ENCODE data around the gene ONECUT1.

ONECUT1 gene

DNA sequence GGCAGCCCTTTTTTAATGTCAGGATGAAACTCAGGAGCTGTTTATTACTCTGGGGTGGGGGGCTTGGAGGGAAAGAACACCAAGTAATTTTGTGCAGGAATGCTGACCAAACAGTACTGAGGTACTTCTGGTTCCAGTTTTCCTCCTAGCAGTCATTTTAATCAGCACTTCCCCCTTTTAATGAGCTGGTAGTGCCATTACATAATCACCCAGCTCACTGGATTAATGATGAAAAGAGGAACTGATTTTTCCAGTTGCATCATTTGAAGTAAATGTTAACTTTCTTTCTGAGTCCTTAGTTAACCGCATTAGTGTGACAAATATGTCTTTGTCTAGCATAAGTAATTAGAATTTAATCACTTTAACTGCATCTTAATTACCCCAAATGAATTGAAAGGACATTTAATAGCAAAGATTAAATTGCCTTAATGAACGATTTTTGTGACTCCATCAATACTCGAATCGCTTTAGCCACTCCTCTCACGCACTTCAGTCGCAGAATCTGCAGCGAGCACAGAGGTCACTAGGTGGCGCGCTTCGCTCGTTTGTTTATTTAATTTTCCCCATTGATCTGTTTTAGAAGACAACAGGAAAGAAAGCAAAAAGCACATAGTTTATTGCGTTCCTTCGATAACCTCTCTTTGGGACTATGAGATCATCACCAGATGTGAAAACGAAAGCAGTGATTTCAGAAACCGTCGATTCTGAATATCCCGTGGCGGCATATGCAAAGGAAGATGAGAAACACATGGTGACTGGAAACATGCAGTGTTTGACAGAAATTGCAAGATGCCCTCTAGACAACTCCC is 9.8 kb downstream of the ONECUT1 start:
- peak; percentile 69 for DNase-seq

GRCh38 chr15:52778457-52778856 is 11.7 kb downstream of the ONECUT1 start:
- DNase-seq = no peak

GRCh38 chr15:52772766-52773165 is 17.4 kb downstream of the ONECUT1 start:
- no peak for DNase-seq

DNA sequence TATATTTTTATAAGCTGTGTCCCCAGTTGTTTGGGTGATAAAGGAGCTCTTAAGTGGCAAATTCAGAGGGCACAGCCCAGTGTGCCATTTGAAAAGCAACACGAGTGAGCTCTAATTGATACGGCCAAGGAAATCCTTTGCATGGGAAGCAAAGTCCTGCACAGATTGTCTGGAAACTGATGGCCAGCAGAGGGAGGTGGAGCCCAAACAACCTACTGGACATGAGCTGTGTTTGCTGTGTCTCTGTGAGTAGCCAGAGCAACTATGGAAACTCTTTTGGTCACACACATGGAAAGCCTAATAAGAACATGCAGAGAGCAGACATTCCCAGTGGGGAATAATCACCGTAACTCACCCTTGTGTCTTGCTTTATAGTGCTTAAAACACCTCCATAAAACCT is 24.4 kb downstream of the ONECUT1 start:
- DNase-seq = no peak

GRCh38 chr15:52764731-52765130 is 25.4 kb downstream of the ONECUT1 start:
- no peak for DNase-seq

- DNase-seq = no peak
Observed at GRCh38 chr15:52762621-52763020, 27.5 kb downstream of the ONECUT1 start.

- DNase-seq = no peak
Observed at GRCh38 chr15:52760562-52760961, 29.6 kb downstream of the ONECUT1 start.

DNA sequence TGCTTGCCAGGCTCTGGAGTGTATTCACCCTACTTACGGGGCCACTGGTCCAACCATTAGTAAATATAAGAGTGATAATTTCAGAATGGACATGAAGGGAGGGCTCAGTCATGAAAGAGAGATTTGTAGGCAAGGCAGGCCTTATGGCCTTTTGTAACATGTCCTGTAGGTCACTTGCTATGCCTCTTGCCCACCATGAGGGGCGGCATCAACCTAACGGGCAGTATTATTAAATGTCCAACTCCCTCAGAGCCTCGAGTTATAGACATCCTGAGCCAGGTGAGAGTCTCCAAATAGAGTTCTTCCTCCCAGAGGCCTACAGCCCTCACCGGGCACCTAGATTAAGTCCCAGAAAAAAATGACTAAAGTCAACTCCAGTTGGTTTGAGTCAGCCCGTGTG is 30.2 kb downstream of the ONECUT1 start:
- DNase-seq = no peak

- no peak for DNase-seq
Observed at GRCh38 chr15:52757496-52757895, 32.6 kb downstream of the ONECUT1 start.

DNA sequence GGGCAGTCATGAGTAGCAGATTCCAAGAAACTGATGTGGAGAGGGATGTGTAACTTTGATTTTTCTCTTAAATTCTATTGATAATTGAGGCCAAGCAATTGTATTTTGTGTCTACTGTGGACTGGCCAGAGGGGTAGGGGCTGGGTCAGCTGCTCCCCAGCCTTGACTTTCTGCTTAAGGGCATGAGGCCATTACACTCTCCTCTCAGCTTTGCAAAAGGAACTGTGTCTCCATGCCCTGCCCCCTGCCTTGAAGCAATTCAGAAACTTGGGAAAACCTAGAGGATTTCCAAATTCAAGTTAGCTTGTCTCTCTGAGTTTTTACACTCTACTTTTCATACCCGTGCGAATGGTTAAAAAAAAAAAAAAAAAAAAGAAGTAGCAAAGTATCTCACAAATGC is 38.6 kb downstream of the ONECUT1 start:
- DNase-seq = no peak

GRCh38 chr15:52749258-52749657 is 40.9 kb downstream of the ONECUT1 start:
- DNase-seq = no peak

- no peak for DNase-seq
Observed at GRCh38 chr15:52746162-52746757, 43.9 kb downstream of the ONECUT1 start.

GRCh38 chr15:52745326-52746161 is 44.6 kb downstream of the ONECUT1 start:
- no peak for DNase-seq

- no peak for DNase-seq
Observed at GRCh38 chr15:52738311-52738710, 51.8 kb downstream of the ONECUT1 start.

DNA sequence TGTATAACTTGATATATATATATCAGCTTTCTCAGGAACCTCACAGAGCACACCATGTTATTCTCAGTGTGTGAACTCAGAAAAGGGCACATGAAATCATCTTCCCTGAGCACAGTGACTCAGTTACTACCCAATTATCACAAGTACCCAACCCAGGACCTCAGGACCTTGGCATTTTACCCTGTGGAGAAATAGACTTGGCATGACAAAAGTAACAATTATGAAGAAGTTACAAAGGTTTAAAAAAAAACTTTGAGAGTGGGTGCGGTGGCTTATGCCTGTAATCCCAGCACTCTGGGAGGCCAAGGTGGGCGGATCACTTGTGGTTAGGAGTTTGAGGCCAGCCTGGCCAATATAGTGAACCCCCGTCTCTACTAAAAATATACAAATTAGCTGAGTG is 52.4 kb downstream of the ONECUT1 start:
- DNase-seq = no peak

DNA sequence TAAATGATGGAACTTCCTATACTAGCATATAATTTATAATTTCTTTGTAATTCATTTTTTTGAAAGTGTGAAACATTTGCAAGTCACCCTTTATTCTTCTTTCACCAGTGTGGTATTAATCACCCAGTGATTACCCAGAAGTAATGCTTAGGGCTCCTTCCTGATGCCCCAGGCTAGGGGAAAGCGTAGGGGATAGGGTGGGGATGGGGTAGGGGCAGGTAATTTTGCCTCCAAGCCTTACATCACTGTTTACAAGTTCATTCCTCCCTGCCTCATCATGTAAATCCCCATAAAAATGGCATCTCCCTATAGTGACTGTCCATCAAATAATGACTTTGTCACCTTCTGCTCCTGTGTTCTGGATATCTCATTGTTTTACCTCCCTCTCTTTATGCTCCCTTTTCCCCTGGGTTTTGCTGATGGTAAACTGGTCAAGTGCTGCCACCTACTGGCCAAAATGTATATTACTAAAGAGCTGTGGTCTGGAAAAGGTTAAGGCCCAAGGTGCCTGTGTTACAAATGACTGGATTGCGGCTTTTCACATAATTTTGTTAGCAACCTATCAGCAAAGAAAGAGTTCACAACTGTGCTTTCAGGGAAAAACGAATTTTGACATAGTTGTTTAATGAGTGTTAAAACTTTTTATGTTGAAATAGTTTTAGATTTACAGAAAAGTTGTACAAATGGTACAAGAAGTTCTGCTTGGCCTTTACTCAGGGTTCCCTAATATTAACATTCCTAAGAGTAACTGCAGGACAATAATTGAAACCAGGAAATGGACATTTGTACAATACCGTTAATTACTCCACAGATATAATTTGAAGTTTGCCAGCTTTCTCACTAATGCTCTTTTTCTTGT is 54.7 kb downstream of the ONECUT1 start:
- peak; percentile 77 for DNase-seq

- no peak for DNase-seq
Observed at GRCh38 chr15:52734329-52734728, 55.8 kb downstream of the ONECUT1 start.

DNA sequence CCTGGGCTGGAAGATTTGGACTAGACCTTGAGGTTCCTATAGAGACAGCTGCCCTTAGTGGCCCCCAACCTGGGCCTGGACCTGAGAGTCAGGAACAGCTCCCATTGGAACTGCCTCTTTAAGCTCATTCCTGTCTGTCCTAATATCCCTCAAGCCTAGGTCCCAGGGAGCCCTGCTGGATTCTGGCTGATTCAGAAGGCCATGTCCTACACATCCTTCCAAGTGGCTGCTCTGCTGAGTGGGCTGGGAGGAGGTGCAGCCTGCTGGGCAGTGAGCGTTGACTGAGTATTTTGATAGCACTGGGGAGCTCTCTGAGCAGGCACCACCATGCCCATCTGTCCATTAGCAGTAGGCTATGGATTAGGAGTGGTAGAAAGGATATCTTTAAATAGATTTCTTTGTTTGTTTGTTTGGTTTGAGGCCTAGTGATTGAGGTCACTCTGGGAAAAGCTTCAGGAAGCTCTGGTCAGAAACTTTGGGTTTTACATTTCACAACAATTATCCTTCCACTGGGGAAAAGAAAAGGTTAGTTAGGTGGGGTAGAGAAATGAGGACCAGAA is 56.4 kb downstream of the ONECUT1 start:
- no peak for DNase-seq

DNA sequence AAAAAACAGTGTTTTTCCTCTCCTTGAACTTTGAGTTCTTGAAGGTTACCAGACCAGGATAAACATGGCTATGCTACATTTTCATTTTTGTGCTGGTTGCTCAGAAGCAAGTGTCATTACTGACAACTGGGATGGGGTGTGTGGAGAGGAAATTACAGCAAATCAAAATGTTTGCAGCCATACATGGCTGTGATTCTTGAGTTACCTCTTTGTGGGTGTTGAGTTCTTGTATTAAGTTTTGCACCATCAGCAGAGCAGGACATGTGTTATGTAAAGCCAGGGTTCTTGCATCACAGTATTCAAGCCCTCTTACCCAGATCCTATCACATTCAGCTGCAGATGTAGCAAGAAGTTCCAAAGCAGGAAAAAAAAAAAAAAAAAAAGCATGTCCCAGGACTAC is 57.0 kb downstream of the ONECUT1 start:
- no peak for DNase-seq

- DNase-seq = no peak
Observed at GRCh38 chr15:52732551-52732950, 57.6 kb downstream of the ONECUT1 start.

DNA sequence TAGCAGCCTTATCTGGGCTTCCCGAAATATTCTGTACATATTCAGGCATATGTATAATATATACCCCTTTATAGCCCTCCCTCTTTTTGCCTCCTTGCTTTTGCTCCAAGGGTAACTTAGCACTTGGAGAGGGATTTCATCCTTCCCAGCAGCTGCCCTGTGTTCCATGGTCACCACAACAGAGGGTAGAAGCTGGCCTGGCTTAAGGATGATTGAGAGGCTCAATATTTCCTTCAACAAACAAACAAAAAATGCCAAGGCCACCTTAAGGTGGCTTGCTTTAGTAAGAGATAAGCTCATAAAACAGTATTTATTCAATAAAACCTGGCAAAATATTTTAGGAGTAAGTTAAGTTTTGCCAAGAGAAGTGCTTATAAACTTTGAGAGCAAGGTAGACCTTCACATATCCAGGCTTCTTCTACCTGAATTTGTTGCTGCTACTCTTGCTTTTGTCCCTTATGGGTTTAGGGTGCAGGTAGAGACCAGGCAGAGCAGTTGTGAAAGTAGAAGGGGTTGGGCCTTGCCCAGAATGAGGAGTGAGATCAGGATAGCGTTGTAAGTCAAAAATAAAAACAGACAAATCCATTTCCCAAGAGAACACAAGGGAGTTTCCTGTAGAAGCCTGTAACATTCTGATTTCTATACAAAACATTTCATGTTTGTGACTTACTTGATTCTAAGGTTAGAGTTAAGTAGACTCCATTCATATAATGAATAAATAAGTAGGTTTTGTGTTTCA is 58.2 kb downstream of the ONECUT1 start:
- DNase-seq = no peak

DNA sequence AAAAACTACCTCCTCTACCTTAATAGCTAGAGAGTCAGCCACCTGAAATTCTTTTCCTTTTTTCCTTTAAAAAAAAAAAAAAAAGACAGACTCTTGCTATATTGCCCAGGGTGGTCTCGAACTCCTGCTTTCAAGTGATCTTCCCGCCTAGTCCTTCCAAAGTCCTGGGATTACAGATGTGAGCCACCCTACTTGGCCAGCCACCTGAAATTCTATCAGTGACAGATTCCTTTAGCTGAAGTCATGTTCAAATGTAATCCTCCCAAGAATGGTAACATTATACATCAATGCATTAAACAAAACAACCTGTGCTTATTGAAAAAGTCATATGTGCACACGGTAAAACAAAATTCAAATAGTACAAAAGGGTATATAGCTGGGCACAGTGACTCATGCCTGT is 59.1 kb downstream of the ONECUT1 start:
- DNase-seq = no peak
